Esophagus muscularis mucosa (tissue), 3 donors: ENCODE data around the gene HIC1.

Source experiments
- CTCF ChIP-seq, 3 experiments: fragments of 200-600 bp in 2 of 3; fragments of 450-650 bp in 1 of 3; sonication (generic) in 2 of 3; IDR thresholded peaks; one replicate each; pipeline ENCODE4 v1.5.1; 2017 to 2019; ENCODE audit warnings: antibody characterized with exemption in 3 of 3, mild to moderate bottlenecking in 2 of 3, moderate library complexity in 1 of 3
- POLR2A ChIP-seq: fragments of 450-650 bp; IDR thresholded peaks from one replicate; pipeline ENCODE4 v1.6.1; 2017; ENCODE audit warnings: antibody characterized with exemption, moderate library complexity, mild to moderate bottlenecking, low read depth
- POLR2AphosphoS5 ChIP-seq, 2 donors: sonication (generic); formaldehyde crosslinking; IDR thresholded peaks; one replicate each; pipeline ENCODE4 v1.6.1; 2017; ENCODE audit warnings: antibody characterized with exemption in 2 of 2

DNA sequence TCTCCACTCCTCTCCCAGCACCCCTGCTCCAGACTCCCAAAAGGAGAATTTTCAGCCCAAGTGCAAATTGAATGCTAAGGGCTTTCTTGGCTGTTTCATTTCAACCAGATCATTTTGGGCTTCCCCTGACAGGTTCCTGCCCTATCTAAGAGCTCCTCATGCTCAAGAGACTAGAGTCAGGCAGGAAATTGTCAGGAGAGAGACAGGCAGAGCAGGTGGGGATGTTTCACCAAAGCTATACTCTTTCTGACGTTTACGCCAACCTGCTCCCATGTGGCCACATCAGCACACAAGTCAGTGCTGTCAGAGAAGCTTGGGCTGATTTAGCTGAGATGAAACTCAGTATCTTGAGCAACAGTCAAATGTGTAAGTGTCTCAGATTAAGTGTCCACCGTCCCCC, 31.4 kb downstream of the HIC1 start:
- no peak for TF ChIP-seq POLR2A
- no peak for TF ChIP-seq CTCF (IDR thresholded peaks at IDR 0.05)
- no peak for TF ChIP-seq POLR2AphosphoS5 (IDR thresholded peaks at IDR 0.05)
